Measurements from ENCODE around the gene TMEM121. TPM values are rescaled to one million over a fixed set of nuclear protein-coding genes. Genes with fewer than 3 reads are reported as not detected.

The TMEM121 gene
- total RNA-seq, 1 experiment from 2014 or later: 1.0 TPM

GRCh38 chr14:105490572-105491365 is 35.6 kb upstream of the TMEM121 start, which contains the start of gene TEDC1:
Gene TEDC1, plus strand, starts transcription at chr14:105491246. Its CDS starts 130 bp downstream, at chr14:105491376.
- TF ChIP-seq CTCF (conservative IDR thresholded peaks at IDR 0.05): peak; percentile 51; the same call in 1 of the 2 replicates
- no peak for TF ChIP-seq EZH2 (IDR thresholded peaks at IDR 0.05; ENCODE audit: low read depth)
- H3K79me2 ChIP-seq (ENCODE audit: low read depth): 0 out of 2 replicates have a peak, but pooled peaks cover 5% of the 10 kb centered on the region
- peak within 1 kb of the TSS; percentile 94 for H3K4me3 ChIP-seq
- H4K20me1 ChIP-seq (ENCODE audit: insufficient read depth): peaks cover 6% of the 10 kb centered on the region
- H3F3A ChIP-seq (ENCODE audit: insufficient read depth, low read depth): peaks cover 13% of the 10 kb centered on the region; the same call in 1 of the 2 replicates
- peak; percentile 97 to 99 for DNase-seq
- no peaks in the 10 kb centered on the region for H3K27me3 ChIP-seq (ENCODE audit: insufficient read depth, low read depth)
- no peaks in the 10 kb centered on the region for H3K9me3 ChIP-seq (ENCODE audit: insufficient read depth, low read depth)
- no peaks in the 10 kb centered on the region for H3K36me3 ChIP-seq (ENCODE audit: low read depth)
- H3K4me1 ChIP-seq (replicated peaks; ENCODE audit: insufficient read depth): peaks cover 28% of the 10 kb centered on the region
- ChIA-PET POLR2A (ENCODE audit: unreplicated experiment) (no interaction called here), CTCF (interaction anchor here (1.8 kb wide), 1 partner anchor 10 kb away, joined by 13 read pairs; no protein-coding TSS in a partner anchor)
- peak within 1 kb of the TSS; percentile 65 for H3K27ac ChIP-seq
- BruUV-seq (replicated peaks): no TSS peak
- peak within 1 kb of the TSS; percentile 90 for H2AFZ ChIP-seq
- H3K9me2 ChIP-seq (ENCODE audit: insufficient read depth): no peaks in the 10 kb centered on the region
- peak within 1 kb of the TSS; percentile 87 for H3K4me2 ChIP-seq
- intact Hi-C loops (cut with micrococcal nuclease; ENCODE audit: unreplicated experiment): loop anchor here (1.0 to 5.0 kb wide), 6 partner anchors 17 to 398 kb away; no protein-coding TSS in a partner anchor

GRCh38 chr14:105491366-105491973 is 34.9 kb upstream of the TMEM121 start:
- H3K27me3 ChIP-seq (ENCODE audit: insufficient read depth, low read depth): no peaks in the 10 kb centered on the region
- H3K36me3 ChIP-seq (ENCODE audit: low read depth): no peaks in the 10 kb centered on the region
- intact Hi-C loops (cut with micrococcal nuclease; ENCODE audit: unreplicated experiment): loop anchor here (1.0 to 5.0 kb wide), 4 partner anchors 27 to 399 kb away; no protein-coding TSS in a partner anchor
- peaks cover 28% of the 10 kb centered on the region for H3K4me1 ChIP-seq (replicated peaks; ENCODE audit: insufficient read depth)
- peak overlapping the region; percentile 94 for H3K4me3 ChIP-seq
- peaks cover 13% of the 10 kb centered on the region; the same call in 1 of the 2 replicates for H3F3A ChIP-seq (ENCODE audit: insufficient read depth, low read depth)
- TF ChIP-seq EZH2 (IDR thresholded peaks at IDR 0.05; ENCODE audit: low read depth) (no peak), CTCF (conservative IDR thresholded peaks at IDR 0.05) (no peak)
- ChIA-PET POLR2A (ENCODE audit: unreplicated experiment) (interaction anchor here (0.6 to 0.7 kb wide), 3 partner anchors 37 to 87 kb away, joined by 5 to 27 read pairs (median 12); no protein-coding TSS in a partner anchor), CTCF (interaction anchor here (0.6 kb wide), 1 partner anchor 701 kb away, joined by 5 read pairs; no protein-coding TSS in a partner anchor)
- peak overlapping the region; percentile 80 for H3K4me2 ChIP-seq
- H3K27ac ChIP-seq: peak overlapping the region; percentile 65
- BruUV-seq (replicated peaks): TSS peak; percentile 80
- H3K9me3 ChIP-seq (ENCODE audit: insufficient read depth, low read depth): no peaks in the 10 kb centered on the region
- H3K79me2 ChIP-seq (ENCODE audit: low read depth): 0 out of 2 replicates have a peak, but pooled peaks cover 5% of the 10 kb centered on the region
- peak overlapping the region; percentile 90 for H2AFZ ChIP-seq
- DNase-seq: peak; percentile 74
- H4K20me1 ChIP-seq (ENCODE audit: insufficient read depth): peaks cover 6% of the 10 kb centered on the region
- no peaks in the 10 kb centered on the region for H3K9me2 ChIP-seq (ENCODE audit: insufficient read depth)
